Stimulated activated CD4-positive, alpha-beta T cell treated with anti-CD3 and anti-CD28 coated beads, Interleukin-4, amount 100 ng/mL, for 24 hours (primary cell): Measurements from ENCODE around the gene EDN3.

Experiments used
- DNase-seq: peaks from one replicate; pipeline ENCODE4 v3.0.0-alpha.2; 2020

EDN3 gene, protein sequence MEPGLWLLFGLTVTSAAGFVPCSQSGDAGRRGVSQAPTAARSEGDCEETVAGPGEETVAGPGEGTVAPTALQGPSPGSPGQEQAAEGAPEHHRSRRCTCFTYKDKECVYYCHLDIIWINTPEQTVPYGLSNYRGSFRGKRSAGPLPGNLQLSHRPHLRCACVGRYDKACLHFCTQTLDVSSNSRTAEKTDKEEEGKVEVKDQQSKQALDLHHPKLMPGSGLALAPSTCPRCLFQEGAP

GRCh38 chr20:59300333-59301081, at the start of gene EDN3:
Gene EDN3 (plus strand): TSS chr20:59300611. CDS start chr20:59300813, 202 bp downstream.
- DNase-seq = no peak

DNA sequence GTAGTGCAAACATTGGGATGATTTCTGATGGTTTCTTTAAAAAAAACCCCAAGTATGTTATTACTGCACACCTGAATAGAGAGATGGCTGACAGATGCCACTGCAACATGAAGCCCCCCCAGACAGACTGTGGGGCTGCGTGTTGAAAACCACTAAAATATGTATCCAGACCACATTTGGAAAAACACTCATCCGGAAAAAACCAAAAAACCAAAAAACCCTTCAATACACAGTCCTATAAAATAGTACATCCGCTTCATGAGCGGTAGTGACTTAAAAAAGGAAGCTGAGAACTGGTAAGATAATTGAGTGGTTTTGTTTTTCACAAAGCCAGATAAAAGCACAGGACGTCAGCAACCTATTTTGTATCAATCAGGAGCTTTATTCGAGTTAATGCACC, 47.1 kb upstream of the EDN3 start:
- peak; percentile 12 for DNase-seq

DNA sequence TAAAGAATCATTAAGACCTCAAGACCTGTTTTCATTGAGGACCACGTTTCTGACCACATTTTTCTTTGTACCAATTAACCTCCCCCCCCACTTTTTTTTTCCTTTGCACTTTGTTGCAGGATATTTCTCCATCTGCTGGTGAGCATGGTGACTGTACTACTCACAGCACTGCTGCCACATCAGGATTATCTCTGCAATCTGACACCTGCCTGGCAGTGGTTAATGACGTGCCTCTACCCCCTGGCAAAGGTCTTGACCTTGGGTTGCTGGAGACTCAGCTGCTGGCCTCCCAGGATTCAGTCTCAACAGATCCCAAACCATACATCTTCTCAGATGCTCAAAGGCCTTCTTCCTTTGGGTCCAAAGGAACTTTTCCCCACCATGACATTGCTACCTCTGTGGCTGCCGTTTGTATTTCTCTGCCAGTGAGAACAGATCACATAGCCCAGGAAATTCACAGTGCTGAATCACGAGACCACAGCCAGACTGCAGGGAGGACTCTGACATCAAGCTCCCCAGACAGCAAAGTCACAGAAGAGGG, 46.6 kb upstream of the EDN3 start:
- peak; percentile 32 for DNase-seq

DNA sequence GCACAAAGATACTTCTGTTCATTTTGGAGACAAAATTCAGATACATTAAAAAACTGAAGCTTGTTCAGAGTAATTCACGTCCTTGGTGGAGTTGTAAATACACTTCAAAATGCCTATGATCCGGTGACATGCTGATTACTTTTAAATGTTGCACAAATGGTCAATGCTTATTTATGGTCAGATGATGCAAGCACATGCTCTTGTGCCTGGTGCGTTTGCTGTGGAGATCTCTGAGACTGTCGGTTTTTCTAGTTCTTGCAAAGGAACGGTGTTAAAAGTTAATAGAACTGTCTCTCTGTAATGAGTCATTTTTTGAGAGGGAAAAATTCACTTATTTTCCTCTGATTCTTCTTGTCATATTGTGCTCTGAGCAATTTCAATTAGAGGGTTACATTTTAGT, 45.2 kb upstream of the EDN3 start:
- no peak for DNase-seq

DNA sequence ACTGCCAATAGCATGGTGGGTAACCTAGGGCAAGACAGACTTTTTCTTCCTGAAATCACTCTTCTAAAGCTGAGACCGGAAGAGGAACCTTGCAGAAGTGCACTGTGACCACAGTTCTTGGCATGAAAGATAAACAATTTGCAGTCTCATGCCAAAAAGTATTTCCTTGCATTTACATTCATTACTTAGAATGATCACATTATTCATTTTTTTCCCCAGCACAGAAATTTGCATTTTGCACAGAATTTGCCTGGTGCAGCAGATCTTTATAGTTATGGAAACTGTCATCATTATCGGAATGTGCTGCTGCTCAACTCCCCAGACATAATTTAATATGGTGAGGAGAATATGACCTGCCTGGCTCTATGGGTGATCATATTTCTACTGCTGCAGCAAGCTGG, 42.2 kb upstream of the EDN3 start:
- peak; percentile 11 for DNase-seq

DNA sequence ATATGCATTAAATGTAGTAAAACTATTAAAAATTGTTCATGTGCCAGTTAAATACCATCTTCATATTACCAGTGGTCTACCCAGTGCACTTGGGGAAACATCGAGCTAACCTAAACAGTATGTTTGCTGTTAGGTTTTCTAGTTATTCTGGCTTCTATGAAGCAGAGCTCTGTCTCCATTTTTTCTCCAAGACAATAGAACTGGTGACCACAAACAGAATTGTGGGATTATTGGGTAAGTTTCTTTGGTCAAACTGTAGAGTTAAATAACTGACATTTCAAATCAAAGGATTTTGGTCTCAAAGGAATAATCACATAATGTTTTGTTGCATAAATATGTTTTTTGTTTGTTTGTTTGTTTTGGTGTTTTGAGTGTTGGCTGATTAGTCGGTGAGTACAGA, 40.5 kb upstream of the EDN3 start:
- no peak for DNase-seq

GRCh38 chr20:59265298-59265697, 35.1 kb upstream of the EDN3 start:
- DNase-seq = no peak

DNA sequence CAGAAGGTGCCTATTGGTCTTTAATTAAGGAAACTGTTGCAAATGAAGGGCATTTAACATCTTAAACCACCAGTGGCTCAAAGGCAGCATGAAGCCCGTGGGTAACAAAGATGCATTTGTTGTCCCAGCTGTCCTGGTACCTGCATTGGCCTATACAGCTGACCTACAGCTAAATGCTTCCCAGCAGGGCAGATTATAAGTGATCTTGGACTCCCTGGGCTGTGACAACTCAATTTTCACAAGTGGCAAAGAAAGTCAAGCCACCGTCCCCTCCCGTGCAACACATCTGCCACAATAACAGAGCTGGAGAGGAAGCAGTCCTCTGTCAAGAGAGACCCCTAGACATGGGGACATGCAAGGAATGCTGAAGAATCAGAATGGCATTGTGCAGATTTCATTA, 31.5 kb upstream of the EDN3 start:
- DNase-seq = no peak

- DNase-seq = no peak
Observed at GRCh38 chr20:59269411-59270025, 30.9 kb upstream of the EDN3 start.

GRCh38 chr20:59270380-59270779, 30.0 kb upstream of the EDN3 start:
- no peak for DNase-seq

DNA sequence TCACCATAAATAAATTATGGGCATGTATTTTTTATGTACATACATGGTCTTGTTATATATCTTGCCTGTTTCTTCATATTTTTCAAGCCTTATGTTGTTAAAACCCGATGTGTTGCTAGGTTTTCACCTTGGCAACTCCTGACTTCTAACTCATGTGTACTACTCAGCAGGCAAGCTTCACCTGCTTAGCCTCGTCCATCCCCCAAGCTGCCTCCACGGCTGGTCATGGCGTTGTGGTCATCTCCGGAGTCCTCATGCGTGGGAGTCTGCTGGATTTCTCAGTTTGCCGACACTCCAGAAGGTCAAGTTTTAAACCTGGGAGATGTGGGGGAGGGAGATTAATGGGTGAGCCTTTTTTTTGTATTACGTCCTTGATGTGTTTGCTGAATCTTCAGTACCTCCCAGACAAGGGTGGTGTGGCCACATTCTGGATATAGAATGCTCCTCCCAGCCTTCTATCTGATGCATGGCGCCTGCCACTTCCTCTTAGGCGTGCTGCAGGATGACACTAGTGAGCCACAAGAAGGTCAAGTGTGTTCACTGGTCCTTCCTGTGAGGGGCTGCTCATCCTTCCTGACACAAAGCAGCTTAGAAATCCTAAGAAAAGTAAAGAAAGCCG, 26.6 kb upstream of the EDN3 start:
- DNase-seq = no peak

DNA sequence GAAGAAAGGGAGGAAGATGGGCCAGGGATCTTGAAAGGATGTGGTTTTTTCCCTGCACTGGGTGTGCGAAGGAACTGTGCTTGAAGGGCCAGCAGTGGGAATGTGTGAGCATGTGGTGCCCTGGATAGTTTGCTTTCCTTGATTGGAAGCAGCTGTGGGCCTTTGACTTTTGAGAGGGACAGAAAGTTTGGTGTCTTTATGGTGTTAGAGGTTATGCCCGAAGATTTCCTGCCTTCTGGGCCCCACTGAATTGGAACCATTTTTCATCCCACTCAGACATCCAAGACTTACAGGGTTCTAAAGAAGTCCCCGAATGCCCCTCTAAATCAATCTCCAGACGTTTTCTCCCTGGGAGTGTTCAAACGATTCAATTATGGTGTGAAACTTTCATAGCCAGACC, 23.5 kb upstream of the EDN3 start:
- DNase-seq = no peak

- DNase-seq = no peak
Observed at GRCh38 chr20:59284470-59284869, 15.9 kb upstream of the EDN3 start.

DNA sequence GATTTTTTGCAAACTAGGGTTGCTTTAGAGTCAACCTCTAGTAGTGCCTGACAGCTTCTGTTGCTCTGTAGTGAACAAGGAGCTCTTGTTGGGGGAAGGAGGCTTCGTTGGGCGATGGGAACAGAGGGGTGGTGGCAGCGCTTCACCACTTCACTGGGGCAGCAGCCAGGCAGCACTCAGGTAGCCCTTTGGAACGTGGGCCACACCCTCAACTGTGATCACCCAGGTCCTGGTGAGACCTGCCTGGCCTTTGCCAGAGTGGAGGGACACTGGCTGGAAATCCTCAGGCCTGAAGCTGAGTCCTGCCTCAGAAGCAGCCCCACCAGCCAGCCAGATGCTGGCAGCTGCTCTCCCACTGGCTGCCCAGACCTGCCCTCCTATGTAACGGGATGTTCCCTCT, 10.4 kb upstream of the EDN3 start:
- DNase-seq = no peak

DNA sequence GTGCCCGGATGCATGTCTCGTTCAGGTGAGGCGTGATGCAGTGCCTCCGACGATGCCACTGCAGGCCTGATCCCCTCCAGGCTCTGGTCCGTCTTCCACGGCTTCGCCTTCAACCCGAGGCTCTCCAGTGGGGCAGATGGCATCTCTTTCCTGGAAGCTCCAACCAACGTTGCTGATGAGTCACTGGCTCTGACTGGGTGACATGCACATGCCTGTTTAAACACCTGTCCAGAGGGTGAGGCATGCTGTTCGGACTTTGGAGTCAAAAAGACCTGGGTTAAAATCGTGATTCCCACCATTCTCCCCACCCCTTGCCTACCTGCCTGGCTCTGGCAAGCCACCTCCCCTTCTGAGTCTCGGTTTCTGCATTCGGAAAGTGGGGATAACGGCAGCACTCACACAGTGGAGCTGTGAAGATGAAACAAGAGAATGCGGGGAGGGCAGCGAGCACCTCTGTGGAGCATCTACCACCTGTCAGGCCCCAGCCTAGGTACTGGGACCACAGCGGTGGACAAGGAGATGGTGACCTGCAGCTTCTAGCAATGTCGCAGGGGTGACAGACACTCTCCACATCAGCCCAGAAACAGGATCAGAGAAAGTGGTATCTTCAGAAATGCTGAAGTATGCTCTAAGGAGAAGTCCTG, 8.5 kb upstream of the EDN3 start:
- DNase-seq = no peak

DNA sequence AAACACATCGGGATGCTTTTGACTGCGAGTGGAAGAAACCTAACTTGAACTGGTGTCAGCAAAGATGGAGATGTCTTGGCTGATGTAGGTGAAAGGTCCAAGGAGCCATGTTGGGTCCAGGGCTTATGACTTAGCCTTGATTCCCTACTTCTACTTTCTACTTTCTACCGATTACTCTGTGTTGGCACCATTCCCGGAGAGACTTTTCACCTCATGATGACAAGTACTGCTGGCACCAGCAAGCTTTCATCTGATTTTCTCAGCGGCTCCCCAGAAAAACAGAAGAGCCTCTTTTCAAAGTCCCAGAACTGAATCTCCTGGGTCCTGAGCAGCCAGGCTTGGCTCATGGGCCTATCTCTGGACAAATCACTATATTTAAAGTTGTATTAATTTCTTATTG, 4.9 kb upstream of the EDN3 start:
- no peak for DNase-seq

DNA sequence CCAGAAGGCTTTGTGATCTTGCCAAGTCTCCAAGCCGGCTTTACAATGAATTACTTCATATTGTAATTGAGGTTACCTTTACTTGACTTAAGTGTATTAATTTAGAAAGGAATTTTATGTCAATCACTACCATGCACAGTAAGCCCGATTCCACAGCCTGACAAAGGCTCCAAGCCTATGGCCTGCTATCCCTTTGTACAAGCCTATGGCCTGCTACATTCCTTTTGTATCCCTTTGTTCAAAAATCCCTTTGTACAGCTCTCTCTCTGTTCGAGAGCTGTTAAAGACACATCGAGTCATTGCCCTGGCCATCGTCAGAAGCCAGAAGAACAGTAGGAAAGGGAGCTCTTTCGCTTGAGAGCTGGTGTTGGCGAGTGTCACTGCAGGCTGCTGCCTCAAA, 2.7 kb upstream of the EDN3 start:
- DNase-seq = no peak

DNA sequence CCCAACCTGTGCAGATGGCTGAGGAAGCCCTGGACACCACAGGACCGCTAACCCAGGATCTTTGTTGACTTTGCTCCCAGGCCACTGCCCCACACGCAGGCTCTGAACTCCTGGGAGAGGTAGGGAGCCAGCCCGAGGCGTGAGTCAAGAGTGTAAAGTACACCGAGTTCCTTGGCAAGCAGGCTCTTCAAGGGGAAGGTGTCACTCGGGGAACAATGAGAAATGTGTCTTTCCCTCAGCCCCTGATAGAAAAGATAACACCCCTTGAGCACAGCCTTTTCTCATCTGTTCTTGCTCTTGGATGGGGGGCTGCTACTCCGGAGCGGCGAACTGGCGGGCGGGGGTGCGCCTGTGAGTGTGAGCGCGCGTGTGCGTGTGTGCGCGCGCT, 472 bp upstream of the EDN3 start:
- no peak for DNase-seq

- DNase-seq = no peak
Observed at GRCh38 chr20:59301343-59302007, 1.1 kb downstream of the EDN3 start.

GRCh38 chr20:59305908-59306655, 5.7 kb downstream of the EDN3 start:
- no peak for DNase-seq

DNA sequence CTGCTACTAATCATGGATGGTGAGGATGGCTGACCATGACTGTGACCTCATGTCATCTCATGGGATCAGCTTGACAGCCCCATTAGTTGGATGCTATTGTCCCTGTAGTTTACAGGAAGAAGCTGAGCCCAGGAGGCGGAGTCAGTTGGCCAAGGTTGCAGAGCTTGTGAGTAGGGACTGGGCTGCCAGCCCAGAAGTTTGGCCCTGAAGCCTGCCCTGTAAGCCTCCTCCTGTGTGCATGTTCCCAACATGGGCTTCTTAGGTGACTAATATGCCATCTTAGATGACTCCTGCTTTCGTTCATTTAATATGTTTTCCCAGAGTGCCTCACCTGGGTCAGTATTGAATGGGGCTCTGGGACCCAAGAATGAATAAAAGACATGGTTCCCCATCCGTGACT, 6.9 kb downstream of the EDN3 start:
- no peak for DNase-seq
